HG02610 (cell line): ENCODE measurements around the gene ARL16.
A peak's percentile ranks its signal among the peaks of the same experiment; 100 is the strongest.

Experiments
- ATAC-seq: cut with Tn5 transposase; IDR thresholded peaks from one replicate; pipeline ENCODE4 v1.9.1; 2021; ENCODE audit warnings: mild to moderate bottlenecking, moderate library complexity; ENCODE audit not compliant: unreplicated experiment

ARL16 gene, protein sequence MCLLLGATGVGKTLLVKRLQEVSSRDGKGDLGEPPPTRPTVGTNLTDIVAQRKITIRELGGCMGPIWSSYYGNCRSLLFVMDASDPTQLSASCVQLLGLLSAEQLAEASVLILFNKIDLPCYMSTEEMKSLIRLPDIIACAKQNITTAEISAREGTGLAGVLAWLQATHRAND

DNA sequence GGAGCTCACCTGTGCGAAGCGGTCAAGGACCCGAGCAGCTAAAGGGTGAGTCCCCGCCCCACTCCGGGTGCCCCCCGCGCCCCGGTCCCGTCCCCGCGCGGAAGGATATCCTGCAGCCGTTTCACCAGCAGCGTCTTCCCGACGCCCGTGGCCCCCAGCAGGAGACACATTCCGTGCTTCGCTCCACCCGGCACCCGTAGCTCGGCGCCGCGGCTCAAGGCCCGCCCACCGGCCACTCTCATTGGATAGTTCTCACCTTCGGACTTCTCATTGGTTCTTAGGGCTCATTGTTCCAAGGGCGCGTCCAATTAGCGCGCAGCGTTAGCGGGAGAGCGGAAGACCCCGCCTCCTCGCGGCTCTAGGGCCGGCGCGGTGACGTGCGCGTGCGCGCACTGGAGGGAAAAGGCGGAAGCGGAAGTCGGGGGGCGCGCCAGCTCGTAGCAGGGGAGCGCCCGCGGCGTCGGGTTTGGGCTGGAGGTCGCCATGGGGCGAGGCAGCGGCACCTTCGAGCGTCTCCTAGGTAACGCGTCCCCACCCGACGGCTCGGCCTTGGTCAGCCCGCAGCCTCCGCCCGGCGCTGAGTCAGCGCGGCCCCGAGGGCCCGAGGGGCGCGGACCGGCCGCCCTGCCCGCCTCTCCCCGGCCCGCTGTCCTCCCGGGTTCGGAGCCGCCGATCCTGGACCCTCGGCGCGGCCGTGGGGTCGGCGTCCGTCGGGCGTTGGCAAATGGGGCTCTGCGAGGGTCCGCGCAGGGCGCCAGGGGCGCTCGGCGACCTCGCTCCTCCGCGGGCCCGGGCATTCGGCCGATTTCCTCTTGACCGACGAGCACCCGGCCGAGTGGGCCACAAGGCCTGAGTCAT lies at the start of gene ARL16, which contains the start of gene HGS:
Gene ARL16 (minus strand): TSS at position 214 of the 858 bp plus-strand sequence. CDS start 44 bp downstream, at position 170.
Gene HGS (plus strand): TSS at position 428 of the 858 bp plus-strand sequence. CDS start 56 bp downstream, at position 484.
- peak; percentile 90 for ATAC-seq

DNA sequence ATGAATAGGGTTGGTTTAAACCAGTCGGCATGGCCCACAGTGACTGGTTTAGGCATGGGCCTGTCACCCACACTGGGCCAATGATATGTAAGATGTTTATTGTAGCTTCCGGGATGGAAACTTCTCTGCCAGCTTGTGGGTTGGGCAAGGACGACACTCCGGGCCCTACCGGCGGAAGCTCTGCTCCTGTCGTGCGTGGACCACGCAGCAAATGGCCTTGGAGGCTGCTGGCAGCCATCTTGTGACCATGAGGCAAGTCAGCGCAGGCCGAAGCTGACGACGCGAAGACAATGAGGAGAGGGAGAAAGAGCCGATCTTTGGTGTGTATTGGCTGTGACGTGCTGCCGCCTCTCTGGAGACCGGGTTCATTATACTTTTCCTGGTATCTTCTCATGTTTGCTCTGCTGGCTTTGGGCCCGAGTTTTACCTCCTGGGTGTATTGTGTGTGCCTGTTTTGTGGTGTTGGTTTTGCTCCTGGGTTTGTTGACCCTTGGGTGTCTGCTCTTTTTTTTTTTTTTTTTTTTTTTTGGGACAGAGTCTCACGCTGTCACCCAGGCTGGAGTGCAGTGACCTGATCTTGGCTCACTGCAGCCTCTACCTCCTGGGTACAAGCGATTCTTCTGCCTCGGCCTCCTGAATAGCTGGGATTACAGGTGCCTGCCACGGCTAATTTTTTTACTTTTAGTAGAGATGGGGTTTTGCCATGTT lies 43.9 kb upstream of the ARL16 start:
- ATAC-seq = no peak

DNA sequence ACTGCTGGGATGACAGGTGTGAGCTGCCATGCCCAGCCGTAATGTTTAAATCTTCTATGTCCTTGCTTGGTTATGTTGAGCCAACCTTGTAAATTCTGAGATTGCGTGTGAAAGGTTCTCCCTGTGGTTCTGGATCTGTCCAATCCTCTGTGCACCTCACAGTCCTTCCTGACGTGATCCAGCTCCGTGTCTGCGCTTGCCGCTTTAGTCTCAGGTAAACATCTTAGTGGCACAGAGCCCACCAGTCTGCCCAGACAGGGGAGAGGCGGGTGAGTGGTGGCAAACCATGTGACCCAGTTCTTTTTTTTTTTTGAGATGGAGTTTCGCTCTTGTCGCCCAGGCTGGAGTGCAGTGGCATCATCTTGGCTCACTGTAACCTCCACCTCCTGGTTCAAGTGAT lies 42.4 kb upstream of the ARL16 start:
- ATAC-seq = no peak

DNA sequence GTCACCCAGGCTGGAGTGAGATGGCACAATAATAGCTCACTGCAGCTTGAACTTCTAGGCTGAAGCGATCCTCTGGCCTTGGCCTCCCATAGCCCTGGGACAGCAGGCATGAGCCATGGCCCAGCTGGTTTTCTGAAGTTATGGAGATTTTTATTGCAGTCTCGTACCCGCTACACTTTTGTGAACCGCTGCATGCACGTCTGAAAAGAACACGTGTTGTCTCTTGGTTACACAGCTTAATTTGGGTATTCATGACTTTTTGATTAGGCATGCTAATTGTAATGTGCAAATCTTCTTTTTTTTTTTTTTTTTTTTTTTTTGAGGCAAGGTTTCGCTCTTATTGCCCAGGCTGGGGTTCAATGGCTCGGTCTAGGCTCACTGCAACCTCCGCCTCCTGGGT lies 41.8 kb upstream of the ARL16 start:
- ATAC-seq = no peak

DNA sequence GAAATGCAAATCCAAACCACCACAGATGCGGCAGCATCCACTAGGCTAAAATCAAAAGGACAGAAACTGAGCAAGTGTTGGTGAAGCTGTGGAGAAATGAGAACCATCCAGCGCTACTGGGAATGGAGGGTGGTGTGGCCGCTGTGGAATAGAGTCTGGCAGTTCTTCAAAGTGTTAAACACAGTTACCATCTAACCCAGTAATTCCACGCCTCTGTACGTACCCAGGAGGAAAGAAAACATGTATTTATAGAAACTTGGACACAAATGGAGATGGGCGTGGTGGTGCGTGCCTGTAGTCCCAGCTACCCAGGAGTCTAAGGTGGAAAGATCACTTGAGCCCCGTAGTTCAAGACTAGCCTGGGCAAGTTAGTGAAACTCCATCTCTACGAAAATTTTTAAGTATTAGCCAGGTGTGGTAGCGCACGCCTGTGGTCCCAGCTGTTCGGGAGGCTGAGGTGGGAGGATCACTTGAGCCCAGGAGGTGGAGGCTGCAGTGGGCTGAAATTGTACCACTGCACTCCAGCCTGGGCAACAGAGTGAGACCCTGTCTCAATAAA lies 40.1 kb upstream of the ARL16 start:
- no peak for ATAC-seq

DNA sequence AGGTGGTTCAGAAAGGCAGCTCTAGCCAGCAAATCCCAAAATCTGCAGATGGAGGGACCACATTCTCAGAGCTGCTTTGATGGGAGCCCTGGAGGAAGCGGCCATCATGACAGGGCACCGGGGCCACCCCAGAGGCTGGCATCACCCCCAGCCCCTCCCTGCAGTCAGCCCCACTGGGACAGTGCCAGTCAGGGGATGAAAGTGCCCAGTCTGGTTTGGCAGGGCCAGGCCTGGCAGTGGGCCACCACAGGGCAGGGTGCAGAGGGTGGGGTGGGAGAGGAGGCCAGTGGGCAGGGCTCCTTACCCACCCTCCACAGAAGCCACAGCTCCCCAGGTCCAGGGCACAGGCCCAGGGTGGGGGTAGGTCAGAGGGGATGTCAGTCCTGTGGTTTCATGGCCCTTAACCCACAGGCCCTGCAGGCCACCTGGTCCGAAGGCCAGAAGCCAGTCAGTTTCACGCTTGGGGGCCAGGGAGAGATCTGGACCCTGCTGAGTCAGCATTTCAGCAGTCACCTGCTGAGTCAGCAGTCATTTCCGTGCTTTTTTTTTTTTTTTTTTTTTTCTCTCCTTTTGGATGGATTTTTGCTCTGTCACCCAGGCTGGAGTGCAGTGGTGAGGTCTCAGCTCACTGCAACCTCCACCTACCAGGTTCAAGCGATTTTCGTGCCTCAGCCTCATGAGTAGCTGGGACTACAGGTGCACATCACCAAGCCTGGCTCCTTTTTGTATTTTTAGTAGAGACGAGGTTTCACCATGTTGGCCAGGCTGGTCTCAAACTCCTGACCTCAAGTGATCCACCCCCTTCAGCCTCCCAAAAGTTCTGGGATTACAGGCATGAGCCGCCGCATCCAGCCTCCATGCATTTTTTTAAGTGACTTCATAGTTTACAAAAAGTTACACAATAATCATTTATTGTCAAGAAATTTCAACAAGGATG lies 38.9 kb upstream of the ARL16 start:
- no peak for ATAC-seq

DNA sequence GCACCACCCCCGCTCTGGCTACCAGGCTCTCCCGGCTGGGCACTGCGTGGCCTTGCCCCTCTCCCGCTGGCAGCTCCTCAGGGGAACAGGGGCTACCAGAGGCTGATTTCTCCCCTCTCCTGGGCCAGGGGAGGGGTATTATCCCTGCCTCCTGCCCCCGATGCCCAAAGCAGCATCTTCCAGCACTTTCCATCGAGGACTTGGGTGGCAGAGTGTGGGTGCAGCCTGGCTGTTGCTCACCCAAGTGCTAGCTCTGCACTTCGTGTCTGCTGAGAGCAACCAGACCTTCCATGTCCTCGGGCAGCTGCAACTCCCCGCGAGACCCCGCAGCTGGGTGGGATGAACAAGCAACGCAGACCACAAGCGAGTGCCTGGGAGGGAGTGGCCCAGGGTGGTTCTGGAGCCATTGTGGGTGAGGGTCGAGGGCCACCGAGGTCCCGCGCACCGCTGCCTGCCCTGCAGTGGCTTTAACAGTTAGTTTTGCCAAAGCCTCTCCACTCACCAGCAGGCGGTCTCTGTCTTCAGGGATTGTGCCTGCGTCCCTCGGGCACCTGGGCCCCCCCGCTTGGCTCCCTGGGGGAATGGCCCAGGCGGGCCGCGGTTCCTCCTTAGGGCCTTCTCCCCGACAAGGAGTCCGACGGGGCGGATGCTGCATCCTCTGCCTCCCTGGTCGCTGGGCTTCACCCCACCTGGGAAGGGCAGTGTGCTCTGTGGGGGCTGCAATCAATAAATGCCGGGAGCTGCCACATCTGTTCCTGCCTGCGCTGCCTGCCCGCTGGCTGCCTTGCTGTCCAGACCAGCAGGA lies 36.9 kb upstream of the ARL16 start:
- no peak for ATAC-seq

DNA sequence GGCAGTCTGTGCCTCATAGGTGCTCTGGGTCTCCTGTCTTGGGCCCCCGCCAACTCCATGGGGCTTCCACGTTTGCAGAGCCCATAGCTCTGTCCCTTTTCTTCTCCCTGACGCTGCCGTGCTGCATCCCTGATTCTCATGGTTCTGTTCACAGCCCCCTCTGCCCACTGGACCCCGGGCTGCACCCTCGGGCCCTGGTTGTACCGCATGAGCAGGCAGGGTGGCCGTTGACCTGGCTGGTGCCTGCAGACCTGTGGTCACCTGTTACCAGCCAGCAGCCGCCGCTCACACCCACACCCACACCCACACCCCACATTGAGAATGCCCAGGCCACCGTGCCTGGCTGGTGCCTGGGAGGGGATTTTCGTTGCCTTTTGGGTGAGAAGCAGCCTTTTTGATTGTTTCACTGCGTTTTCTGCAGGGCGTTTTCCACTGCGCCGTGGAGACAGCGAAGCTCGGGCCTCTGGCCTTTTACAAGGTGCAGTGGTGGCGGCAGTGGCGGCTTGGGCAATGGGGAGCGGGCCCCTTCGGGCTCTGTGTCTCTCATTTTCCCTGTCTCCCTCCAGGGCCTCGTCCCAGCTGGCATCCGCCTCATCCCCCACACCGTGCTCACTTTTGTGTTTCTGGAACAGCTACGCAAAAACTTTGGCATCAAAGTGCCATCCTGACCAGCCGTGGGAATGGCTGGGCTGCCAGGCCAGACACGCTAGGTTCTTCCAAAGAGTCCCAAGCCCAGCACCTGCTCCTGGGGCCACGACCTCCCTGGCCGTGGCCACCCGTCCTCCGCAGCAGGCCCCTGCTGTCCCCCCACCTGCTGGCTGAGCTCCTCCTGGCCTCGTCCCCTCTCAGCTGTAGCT lies 36.0 kb upstream of the ARL16 start:
- no peak for ATAC-seq

DNA sequence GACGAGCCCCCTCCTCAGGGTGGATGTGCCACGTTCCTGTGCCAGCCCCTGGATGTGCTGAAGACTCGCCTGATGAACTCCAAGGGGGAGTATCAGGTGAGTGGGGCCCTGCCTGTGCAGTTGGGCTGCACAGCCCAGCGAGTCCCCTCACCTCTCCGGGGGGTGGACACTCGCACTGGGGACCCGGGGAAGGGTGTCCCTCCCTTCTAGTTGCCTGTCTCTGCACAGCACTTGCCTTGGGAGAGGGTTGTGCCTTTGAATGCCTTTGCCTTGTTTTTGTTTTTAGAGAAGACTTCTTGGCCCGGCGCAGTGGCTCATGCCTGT lies 34.1 kb upstream of the ARL16 start:
- no peak for ATAC-seq

DNA sequence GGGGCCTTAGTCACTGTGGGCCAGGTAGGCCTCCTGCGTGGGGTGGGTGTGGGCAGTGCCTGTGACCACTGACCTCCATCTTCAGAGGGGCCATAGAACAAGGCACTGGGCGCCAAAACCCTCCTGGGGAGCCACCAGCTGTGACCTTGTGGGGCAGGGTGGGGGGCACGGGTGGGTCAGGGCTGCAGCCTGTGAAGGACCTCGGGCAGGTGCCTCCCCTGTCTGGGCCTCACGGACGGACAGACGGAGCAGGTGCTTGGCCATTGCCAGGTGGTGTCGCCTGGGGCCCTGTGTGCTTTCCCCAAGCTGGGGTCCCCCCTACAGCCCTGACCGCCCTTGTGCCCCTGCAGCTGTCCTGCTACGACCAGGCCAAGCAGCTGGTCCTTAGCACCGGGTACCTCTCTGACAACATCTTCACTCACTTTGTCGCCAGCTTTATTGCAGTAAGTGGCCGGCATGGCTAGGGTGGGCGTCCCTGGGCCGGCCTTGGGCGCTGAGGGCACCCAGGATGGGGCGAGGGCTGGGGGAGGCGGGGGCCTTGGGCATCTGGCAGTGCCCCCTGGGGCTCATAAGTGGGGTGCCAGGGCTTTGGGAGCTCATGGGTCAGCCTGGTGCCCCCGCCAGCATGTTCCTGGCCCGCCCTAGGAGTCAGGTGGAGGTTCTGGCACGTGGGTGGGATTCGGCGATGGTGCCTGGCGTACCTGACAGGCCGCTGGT lies 33.6 kb upstream of the ARL16 start:
- ATAC-seq = no peak

DNA sequence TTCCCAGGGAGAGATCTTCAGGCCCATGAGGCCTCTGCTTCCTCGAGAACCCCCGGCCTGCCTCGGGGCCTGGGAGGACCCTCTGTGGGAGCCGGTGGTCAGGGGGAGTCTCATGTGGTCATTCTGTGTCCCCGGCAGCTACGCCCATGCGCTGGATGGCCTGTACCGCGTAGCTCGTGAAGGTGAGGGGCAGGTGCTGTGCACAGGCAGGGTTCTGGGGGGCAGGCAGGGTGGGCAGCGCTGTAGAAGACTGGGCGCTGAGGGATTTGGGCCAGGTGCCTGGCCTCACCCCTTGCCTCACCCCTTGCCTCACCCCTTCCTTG lies 33.0 kb upstream of the ARL16 start:
- no peak for ATAC-seq

DNA sequence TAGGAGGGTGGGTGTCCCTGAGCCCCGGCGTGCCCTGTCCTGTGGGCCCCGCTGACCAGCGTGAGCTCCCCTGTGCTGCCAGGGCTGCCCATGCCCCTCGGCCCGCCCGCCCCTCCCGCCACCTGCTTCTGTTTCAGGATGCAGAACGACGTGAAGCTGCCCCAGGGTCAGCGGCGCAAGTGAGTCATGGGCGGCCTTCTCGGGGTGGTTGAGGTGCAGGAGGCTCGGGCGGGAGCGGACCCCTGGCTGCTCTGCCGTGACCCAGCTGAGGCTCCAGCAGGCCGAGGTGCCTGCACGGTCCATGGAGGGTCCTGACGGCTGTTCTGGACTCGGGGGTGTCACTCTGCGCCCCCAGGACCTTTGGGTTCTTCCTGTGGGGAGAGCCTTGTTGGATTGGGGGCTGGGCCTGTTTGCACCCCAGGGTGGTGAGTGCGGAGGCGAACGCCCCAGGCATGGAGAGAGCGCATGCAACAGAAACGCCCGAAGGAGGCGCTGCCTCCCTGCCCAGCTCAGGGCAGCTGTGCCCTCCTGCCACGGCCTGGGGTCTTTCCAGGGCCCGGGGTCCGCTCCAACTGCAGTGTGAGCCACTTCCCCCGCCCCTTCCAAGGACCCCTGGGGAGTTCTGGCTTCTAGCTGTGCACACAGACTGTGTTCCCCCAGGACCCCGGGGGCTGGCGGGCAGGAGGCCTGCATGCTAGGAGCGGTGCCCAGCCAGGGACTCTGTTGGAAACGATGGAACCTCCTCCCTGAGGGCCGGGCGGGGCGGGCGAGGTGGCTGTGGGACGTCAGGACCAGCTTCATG lies 32.5 kb upstream of the ARL16 start:
- ATAC-seq = no peak

DNA sequence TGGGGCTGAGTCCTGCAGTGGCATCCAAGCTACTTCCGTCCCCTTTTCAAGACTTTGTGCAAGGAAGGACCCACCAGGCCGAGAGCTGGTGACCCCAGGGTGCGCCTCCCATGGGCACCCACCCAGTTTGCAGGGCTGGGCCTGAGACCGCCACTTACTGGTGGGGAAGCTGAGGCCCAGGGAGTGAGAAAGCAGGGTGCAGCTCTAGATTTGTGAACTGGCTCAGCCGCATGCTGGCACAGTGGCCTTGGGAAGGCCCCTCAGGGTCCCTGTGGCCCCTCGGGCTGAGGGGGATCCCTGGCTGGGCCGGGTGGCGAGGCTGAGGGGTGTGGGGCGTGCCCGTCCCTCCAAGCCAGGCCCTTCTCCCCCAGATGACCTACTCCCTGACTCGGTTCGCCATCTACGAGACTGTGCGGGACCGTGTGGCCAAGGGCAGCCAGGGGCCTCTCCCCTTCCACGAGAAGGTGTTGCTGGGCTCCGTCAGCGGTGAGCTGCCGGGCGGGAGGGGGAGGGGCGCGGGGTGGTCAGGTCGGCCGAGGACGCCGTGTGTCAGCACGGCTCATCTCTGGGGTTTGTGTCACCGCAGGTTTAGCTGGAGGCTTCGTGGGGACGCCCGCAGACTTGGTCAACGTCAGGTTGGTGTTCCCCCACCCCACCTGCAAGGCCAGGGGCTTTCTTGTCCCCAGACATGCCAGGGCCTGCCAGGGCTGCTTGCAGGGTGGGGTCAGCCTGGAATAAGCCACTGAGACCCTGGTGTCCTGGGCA lies 31.7 kb upstream of the ARL16 start:
- no peak for ATAC-seq

DNA sequence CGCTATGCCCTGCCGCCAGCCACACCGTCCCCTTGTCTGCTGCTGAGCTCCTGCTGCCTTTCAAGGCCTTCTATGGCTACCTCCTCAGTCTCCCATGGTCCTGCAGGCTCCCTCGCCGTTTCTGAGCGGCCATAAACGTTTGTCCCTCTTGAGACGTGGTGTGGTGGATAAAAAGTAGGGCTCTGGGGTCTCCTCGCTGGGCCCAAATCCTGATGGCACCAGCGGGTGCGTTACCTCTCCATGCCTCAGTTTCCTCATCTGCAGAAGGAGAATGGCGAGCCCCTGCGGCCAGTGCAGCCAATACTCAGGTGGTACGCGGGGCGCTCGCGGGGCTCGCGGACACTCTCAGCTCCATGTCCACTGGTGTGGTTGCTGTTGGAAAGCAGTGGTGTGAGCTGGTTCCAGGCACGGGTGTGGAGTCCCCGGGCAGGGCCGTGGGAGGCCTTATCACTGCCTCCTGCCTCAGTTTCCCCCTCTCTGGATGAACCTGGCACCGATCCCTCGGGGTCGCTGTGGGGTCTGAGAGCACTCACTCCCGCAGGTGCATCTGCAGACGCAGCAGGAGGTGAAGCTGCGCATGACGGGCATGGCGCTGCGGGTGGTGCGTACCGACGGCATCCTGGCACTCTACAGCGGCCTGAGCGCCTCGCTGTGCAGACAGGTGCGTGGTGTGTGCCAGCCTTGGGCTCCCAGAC lies 31.0 kb upstream of the ARL16 start:
- no peak for ATAC-seq

DNA sequence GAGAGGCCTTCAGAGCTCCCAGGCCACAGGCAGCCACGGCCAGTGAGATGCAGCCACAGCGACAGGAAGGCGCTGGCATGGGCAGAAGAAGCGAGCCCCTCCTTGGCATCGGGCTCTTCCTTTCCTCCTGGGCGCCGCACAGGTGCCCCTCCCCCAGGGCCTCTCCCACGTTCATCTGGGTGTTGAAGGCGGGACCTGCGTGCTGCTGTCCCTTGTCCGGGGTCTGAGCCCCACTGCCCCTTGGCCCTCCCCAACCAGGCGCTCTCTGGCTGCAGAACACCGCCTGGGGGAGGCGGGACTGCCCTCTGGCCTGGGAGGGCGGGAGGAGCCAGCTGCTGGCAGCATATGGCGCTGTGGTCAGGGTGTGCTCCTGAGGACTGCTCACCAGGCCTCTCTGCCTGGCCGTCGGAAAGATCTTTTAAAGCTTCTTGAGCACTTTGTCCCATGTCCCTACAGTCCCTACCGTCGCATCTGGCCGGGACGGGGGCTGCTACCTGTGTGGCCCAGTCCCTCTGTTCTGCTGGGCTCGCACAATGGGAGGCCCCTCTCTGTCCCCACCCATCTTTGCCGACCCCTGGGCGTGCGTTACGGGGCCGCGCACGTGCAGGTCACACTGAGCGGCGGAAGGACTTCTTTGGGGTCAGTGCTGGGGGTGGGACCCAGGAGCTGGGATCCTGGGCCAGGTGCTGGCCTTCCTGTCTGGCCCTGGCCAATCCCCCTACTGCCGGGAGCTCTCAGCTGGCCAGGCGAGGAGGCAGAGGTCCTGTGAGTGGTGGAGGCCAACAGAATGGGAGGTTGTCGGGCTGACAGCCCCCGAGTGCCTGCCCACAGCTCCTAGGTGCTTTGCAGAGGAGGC lies 30.2 kb upstream of the ARL16 start:
- ATAC-seq = no peak
